Activated CD4-positive, alpha-beta T cell treated with anti-CD3 and anti-CD28 coated beads, Interleukin-2, amount 50 U/mL, for 1 hour (primary cell): Measurements from ENCODE around the gene CFAP52.
"Not testable (repeated sequence)": the region's sequence is repeated elsewhere in the genome, so short reads cannot be mapped to it uniquely, and the experiment has no call there.

Experiments
- DNase-seq: peaks from one replicate; pipeline ENCODE4 v3.0.0-alpha.2; 2020

Gene CFAP52

DNA sequence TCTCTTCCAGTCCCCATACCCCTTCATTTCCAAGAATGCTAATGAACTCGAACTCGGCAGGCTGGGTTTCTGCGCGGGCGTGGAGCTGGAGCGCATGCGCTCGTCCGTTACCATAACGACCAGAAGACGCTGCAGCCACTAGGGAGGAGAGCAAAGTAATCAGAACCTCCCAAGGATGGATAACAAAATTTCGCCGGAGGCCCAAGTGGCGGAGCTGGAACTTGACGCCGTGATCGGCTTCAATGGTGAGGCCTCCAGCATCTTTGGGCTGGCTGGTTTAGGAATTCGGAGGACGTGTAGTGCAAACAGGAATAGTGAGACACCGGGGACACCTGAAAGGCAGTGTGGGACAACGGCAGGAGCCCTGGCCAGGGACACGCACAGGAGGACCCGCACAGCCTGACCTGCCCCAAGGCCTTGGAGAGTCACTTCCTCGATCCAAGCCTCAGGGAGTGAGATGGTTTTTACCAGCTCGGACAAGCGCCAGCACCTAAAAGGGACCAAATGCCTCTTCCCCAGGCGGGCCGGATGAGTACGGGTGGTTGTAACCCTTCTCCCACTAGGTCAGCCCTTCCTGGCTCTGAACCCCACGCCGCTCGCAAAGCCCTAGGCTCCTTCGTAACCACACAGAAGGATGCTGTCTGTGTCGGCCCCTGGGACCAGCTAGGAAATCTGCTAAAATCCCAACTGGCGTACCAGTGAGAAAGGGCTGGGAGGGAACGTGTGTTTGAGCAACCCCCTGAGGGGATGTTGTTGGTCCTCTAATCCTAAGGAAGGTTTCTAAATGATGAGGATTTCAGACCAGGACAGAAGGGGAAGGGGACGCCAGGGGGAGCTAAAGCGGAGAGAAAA, at the start of gene CFAP52:
Gene CFAP52 (plus strand): TSS at position 122 of the 852 bp plus-strand sequence. CDS start 54 bp downstream, at position 176.
- DNase-seq, result peak; percentile 70

- no peak for DNase-seq
These were observed 48.7 kb upstream of the CFAP52 start for GRCh38 chr17:9527788-9528187.

DNA sequence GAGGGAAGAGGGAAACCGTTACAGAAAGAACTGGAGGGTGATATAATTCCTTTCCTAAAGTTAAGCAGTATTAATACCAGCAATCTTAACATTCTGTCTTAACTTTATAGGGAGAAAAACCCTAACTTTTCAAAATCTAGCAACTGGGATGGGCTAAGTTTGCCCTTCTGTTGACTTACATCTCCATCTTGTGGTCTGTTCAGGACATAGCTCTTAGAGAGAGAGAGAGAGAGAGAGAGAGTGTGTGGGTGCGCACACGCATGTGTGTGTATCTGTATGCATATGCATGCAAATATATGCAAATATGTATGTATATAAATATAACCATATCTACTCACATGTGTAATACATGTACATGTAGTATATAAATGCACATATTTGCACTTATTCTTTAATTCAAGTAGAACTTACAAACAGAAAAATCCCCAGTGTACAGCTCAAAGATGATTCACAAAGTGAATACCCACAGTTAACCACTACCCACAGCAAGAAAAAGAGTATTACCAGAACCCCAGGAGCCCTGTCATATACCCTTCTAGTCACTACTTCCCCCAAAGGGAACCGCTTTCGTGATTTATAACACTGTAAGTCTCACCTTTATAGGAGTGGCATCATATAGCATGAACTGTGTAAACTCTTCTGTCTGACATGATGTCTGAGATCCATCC, 47.3 kb upstream of the CFAP52 start:
- DNase-seq, result no peak

DNA sequence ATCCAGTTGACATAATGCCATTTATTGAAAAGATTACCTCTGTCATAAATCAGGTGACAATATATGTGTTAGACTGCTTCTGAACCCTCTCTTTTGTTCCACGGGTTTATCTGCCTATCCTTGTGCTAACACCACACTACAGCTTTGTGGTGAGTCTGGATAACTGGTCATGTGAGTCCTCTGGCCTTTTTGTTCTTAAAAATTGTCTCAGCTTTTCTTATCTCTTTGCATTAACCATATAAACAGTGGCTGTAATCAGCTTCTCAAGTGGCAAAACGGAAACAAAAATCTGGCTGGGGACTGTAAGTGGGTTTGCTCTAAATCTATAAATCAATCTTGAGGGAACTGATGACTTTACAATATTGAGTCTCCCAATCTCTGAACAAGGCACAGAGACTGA, 45.4 kb upstream of the CFAP52 start:
- no peak for DNase-seq

GRCh38 chr17:9532715-9533114, 43.7 kb upstream of the CFAP52 start:
- no peak for DNase-seq

DNA sequence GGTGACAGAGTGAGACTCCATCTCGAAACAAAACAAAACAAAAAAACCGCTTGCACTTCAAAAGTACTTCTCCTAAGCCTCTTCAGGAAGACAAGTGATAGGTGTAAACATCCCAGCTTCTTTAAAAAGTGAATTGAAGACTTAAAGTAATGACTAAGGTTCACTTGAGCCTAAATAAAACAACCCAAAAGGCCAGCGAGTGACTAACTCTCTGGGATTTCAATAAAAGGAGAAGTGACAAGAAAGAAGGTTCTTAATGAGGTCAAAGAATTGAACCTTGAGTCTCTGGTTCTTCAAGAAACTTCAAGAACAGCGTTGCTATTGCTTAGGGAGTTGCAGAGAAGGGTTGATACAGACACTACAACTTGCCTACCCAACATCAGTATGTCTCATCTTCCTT, 43.0 kb upstream of the CFAP52 start:
- no peak for DNase-seq

DNA sequence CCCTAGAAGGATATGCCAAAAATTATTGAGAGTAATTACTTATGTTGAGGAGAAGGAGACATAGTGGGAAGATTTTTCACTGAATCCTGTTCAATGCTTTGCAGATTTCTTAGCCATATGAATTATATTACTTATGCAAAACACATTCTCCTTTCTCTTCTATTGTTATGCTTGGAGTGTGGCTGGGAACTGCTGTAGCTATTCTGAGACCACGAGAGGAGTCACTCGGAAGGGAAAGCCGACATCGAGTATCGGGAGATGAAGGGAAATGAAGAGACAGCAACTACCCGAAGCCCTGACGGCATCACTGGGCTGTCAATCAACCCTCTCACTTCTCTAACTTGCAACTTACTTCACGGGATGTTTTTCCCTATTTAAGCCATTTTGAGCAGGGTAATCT, 40.4 kb upstream of the CFAP52 start:
- no peak for DNase-seq

DNA sequence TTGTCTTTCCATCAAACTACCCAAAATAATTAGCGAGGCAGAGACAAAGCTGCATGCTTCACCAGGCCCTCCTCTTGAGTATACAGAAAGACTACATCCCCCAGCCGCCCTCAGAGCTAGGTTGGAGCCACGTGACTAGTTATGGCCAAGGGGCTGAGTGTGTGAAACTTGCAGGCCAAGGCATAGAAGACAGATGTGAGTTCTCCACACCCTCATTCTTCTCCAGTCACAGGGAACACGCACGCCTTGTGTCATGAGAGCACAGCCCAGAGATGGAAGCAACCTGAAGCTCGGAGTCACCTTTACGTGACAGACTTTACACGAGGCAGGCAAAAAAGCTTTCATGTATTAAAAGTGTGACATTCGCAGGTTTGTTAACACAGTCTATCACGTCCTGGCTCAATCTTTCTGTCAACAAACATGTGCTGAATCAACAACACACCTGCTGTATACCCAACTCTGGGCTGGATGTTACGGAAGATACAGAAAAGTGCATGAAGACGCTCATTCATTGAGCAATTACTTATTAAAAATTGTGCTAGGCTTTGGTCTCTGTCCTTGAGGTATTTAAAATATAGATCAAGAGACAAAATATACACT, 39.2 kb upstream of the CFAP52 start:
- DNase-seq, result no peak

GRCh38 chr17:9538626-9539025, 37.8 kb upstream of the CFAP52 start:
- no peak for DNase-seq

- DNase-seq, result no peak
These were observed 34.7 kb upstream of the CFAP52 start for GRCh38 chr17:9541718-9542117.

GRCh38 chr17:9544221-9544620, 32.2 kb upstream of the CFAP52 start:
- DNase-seq, result no peak

DNA sequence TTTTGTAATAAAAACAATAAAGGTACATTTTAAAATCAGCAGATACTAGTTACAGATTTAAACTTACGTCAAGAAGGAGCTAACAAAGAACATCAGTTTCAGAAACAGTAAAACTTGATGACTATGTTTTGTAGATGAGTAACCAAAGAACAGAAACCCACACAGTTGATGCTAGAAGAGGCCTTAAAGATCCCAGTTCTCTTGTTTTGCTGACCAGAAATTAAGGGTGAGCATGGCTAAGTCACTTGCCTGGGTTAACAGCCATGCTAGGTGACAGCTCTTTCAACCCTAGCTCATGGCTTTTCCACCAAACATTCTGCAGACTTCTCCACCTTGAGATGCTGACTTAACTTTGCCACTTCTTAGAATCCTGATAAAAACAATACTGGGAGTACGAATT, 27.2 kb upstream of the CFAP52 start:
- DNase-seq, result no peak

GRCh38 chr17:9553181-9553580, 23.3 kb upstream of the CFAP52 start:
- no peak for DNase-seq

DNA sequence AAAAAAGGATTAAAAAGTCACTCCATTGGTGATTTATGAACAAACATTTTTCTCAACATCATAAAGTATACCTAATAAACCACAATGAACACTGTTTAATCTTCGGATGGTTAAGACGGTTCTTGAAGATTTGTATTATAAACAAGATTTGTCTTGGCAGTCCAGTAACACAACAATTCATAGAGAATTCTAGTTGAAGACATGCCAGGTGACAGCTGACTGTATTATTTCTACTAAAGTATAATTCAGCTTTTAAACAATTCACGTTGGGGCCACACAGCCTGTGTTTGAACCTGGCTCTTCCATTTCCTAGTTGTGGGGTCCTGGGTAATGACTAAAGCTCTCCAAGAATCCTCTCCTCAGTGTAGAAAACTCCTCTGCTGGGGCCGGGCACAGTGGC, 22.8 kb upstream of the CFAP52 start:
- no peak for DNase-seq

GRCh38 chr17:9554715-9555114, 21.7 kb upstream of the CFAP52 start:
- peak; percentile 46 for DNase-seq

DNA sequence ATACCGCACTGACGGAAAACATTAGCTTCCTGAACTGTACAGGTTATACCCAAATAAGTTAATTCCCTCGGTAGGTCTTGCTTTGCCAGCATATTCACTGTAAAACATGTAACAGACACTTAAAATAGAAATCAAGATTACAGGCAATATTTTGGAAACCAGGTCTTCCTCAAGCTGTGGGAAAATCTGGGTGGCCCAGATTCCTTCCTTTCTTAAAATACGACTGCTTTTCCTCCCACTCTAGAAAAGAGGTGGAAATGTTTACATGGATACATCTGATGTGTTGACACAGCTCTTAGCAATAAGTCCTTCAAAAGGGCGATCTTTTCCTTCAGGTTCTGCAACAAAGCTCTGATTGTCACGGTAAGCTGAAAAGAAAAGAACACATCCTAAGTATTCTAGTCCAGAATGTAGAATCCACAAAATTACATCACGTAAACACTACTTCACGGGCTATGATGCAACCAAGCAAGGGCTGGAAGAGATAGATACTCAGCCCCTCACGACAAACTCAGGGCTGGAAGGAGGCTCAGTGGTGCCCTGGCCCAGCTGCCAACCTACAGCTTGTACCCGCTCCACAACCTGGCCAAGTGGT, 19.2 kb upstream of the CFAP52 start:
- no peak for DNase-seq

DNA sequence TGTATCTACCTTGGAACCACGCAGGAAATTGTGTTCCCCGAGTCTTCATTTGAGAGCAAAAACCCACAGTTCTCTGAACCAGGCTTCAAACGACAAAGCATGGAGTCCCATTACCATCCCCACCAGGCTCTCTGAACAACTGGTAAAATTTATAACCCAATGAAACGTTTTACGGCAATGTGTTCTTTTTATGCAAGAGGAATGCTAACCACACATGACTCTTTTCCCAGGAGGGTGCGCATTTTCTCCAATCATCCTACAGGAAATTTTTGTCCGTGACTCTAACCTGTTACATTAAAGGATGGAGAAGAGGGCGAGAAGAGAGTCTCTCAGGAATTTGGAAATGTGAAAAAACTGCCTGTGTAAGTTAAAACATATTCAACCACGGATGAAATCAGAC, 18.6 kb upstream of the CFAP52 start:
- DNase-seq, result no peak

DNA sequence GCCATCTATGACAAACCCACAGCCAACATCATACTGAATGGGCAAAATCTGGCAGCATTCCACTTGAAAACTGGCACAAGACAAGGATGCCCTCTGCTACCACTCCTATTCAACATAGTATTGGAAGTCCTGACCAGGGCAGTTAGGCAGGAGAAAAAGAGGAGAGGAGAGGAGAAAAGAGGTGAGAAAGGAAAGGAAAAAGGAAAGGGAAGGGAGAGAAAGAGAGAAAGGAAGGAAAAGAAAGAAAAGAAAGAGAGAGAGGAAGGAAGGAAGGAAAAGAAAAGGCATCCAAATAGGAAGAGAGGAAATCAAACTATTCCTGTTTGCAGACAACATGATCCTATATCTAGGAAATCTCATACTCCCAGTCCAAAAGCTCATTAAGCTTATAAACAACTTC, 12.3 kb upstream of the CFAP52 start:
- no peak for DNase-seq

GRCh38 chr17:9566067-9566466, 10.4 kb upstream of the CFAP52 start:
- no peak for DNase-seq

DNA sequence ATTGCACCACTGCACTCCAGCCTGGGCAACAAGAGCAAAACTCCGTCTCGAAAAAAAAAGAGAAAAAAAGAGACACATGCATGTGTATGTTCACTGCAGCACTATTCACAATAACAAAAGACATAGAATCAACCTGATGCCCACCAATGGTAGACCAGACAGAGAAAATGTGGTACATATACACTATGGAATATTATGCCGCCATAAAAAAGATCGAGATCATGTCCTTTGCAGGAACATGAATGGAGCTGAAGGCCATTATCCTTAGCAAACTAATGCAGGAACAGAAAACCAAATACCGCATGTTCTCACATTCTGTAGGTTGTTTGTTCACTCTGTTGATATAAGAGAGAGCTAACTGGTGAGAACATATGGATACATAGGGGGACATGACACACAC, 9.7 kb upstream of the CFAP52 start:
- DNase-seq, result not testable (repeated sequence)

- DNase-seq, result no peak
These were observed 8.4 kb upstream of the CFAP52 start for GRCh38 chr17:9568004-9568403.

DNA sequence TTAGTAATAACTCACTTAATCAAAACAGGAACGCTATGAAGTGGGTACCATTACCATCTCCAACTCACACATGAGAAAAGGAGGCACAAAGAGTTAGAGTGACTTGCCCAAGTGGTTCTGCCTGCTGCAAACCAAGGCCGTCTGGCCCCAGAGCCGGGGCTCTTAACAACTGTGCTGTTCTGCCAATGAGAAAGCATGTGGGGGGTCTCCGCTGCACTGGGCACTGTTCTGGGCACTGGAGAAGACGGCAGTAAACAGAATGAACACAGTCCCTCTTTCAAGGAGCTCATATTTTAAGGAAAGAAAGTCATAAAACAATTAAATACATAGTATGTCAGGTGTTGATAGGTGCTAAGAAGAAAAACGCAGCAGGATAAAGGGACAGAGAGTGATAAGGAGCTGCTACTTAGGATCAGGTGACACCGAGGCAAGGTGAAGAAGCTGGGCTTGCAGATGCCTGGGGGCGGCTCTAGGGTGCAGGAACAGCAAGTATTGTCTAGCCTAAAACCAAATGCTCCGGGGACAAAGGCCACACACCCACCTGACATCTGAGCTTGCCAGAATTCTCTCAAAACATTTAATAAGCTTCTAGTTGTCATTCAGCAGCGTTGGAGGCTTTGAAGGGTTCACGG, 7.4 kb upstream of the CFAP52 start:
- DNase-seq, result no peak

GRCh38 chr17:9571201-9571600, 5.2 kb upstream of the CFAP52 start:
- no peak for DNase-seq
